GM21390 (cell line): ENCODE data around the gene MYO1D.
A peak's percentile ranks its signal among the peaks of the same experiment; 100 is the strongest.

ENCODE experiments used
- ATAC-seq: cut with Tn5 transposase; IDR thresholded peaks from one replicate; pipeline ENCODE4 v1.9.1; 2021; ENCODE audit not compliant: unreplicated experiment

MYO1D gene

GRCh38 chr17:32493976-32494513 is 382.9 kb downstream of the MYO1D start:
- ATAC-seq = no peak

- ATAC-seq = no peak
These were observed 383.4 kb downstream of the MYO1D start for GRCh38 chr17:32493571-32493970.

GRCh38 chr17:32492648-32493289 is 384.2 kb downstream of the MYO1D start:
- ATAC-seq = no peak

- ATAC-seq = no peak
These were observed 384.7 kb downstream of the MYO1D start for GRCh38 chr17:32492264-32492589.

- ATAC-seq = no peak
These were observed 385.3 kb downstream of the MYO1D start for GRCh38 chr17:32491371-32492263.

GRCh38 chr17:32490101-32490482 is 386.8 kb downstream of the MYO1D start:
- ATAC-seq = no peak

GRCh38 chr17:32489320-32490100 is 387.4 kb downstream of the MYO1D start:
- ATAC-seq = no peak

- no peak for ATAC-seq
These were observed 388.2 kb downstream of the MYO1D start for GRCh38 chr17:32488604-32489180.

- ATAC-seq = no peak
These were observed 388.8 kb downstream of the MYO1D start for GRCh38 chr17:32488177-32488542.

GRCh38 chr17:32487473-32488176 is 389.3 kb downstream of the MYO1D start:
- no peak for ATAC-seq

GRCh38 chr17:32486701-32487472 is 390.0 kb downstream of the MYO1D start, which contains the start of gene CDK5R1:
Gene CDK5R1 (plus strand): TSS chr17:32486993. CDS start chr17:32487621, 628 bp downstream.
- ATAC-seq = peak; percentile 57

- ATAC-seq = peak; percentile 49
These were observed 390.7 kb downstream of the MYO1D start for GRCh38 chr17:32486111-32486700.

GRCh38 chr17:32485261-32486110 is 391.4 kb downstream of the MYO1D start:
- ATAC-seq = no peak

- ATAC-seq = no peak
These were observed 392.3 kb downstream of the MYO1D start for GRCh38 chr17:32484628-32485027.

- ATAC-seq = no peak
These were observed 392.9 kb downstream of the MYO1D start for GRCh38 chr17:32484041-32484461.

GRCh38 chr17:32483451-32484019 is 393.4 kb downstream of the MYO1D start:
- ATAC-seq = no peak

- no peak for ATAC-seq
These were observed 394.2 kb downstream of the MYO1D start for GRCh38 chr17:32482568-32483320.
